ENCODE measurements around the gene CACYBP. TPM values are rescaled to one million over a fixed set of nuclear protein-coding genes. Genes with fewer than 3 reads are reported as not detected.

CACYBP gene
- total and polyA plus RNA-seq, 2 of the 8 experiments (the other 6 are each of a cell fraction or from before 2014, with no cell fraction given), result 28.3 to 247 TPM

GRCh38 chr1:175036476-175036875 is 36.7 kb downstream of the CACYBP start:
- CTCF ChIA-PET (ENCODE audit: partially characterized antibody), result interaction anchor here (0.7 to 1.9 kb wide), 7 partner anchors 8 to 118 kb away, joined by 3 to 9 read pairs (median 3); no protein-coding TSS in a partner anchor
- H3K9me3 ChIP-seq (ENCODE audit: insufficient read depth in 2 of 2, low read depth in 1 of 2, low read length in 1 of 2), result no peaks in the 10 kb centered on the region
- TF ChIP-seq CTCF (IDR thresholded peaks at IDR 0.05; ENCODE audit: control extremely low read depth in 1 of 3, insufficient read depth in 1 of 3, low read depth in 1 of 3, low read length in 3 of 3) (no peak), HDAC2 (IDR thresholded peaks at IDR 0.05; ENCODE audit: borderline replicate concordance in 1 of 2, low read depth in 2 of 2, low read length in 2 of 2) (0 out of 4 replicates have a peak, but pooled peaks of 1 of the 2 experiments have one; percentile 16)

More at GRCh38 chr1:175036476-175036875, 36.7 kb downstream of the CACYBP start:
- no peak overlapping the region for H4K8ac ChIP-seq (ENCODE audit: extremely low read depth, insufficient read depth, low read length)
- POLR2A ChIA-PET (ENCODE audit: partially characterized antibody), result no interaction called here
- no peak for DNase-seq (ENCODE audit: low read depth in 1 of 2, low spot score in 2 of 2)
- H3K4ac ChIP-seq (replicated peaks; ENCODE audit: insufficient read length, low read depth, low read length), result no peak overlapping the region
- no peak overlapping the region for H4K5ac ChIP-seq (ENCODE audit: insufficient read length, low read depth, low read length)
- H4K20me1 ChIP-seq (replicated peaks in 1 of 2; ENCODE audit: control insufficient read depth in 1 of 2, insufficient read depth in 2 of 2, low read length in 2 of 2), result no peaks in the 10 kb centered on the region
- H3K79me2 ChIP-seq (ENCODE audit: control insufficient read depth in 1 of 2, insufficient read depth in 2 of 2, low read length in 2 of 2), result no peaks in the 10 kb centered on the region
- no peak overlapping the region for H3K9ac ChIP-seq (replicated peaks in 1 of 4; ENCODE audit: extremely low read depth in 1 of 4, low read depth in 3 of 4, low read length in 3 of 4)
- H3K56ac ChIP-seq (replicated peaks; ENCODE audit: insufficient read length, low read depth, low read length), result no peak overlapping the region
- no peak overlapping the region for H3K4me3 ChIP-seq (ENCODE audit: extremely low read depth in 1 of 4, insufficient read depth in 2 of 4, low read depth in 3 of 4, low read length in 4 of 4)
- H3K27me3 ChIP-seq (replicated peaks in 1 of 4; ENCODE audit: control insufficient read depth in 3 of 4, extremely low read depth in 1 of 4, insufficient read depth in 3 of 4, low read length in 3 of 4), result no peaks in the 10 kb centered on the region; a peak in 1 of 7 replicates
- H3K14ac ChIP-seq (ENCODE audit: insufficient read length), result no peak overlapping the region
- no peak overlapping the region for H2BK120ac ChIP-seq (replicated peaks; ENCODE audit: low read depth, low read length)
- no peaks in the 10 kb centered on the region for H3K23me2 ChIP-seq (ENCODE audit: low read depth, low read length)
- no peaks in the 10 kb centered on the region for H3K36me3 ChIP-seq (ENCODE audit: control insufficient read depth in 2 of 4, insufficient read depth in 4 of 4, low read length in 3 of 4)
- no peak for FAIRE-seq
- no peak overlapping the region for H3K18ac ChIP-seq (ENCODE audit: extremely low read depth, low read length)
- WGBS, 2 experiments (ENCODE audit: extremely low coverage in 1 of 2, insufficient coverage in 1 of 2, insufficient read length in 1 of 2, insufficient replicate concordance in 2 of 2, low coverage in 1 of 2, low lambda C conversion rate in 2 of 2, missing lambda C conversion rate in 1 of 2), result 67% methylated on average over 3 of the region's 3 CpGs; no CpG with 5 or more reads in 1 of the 2 experiments
- H2AK5ac ChIP-seq (ENCODE audit: low read depth, low read length), result no peak overlapping the region
- H2BK5ac ChIP-seq (ENCODE audit: low read depth, low read length), result no peak overlapping the region
- H3K4me1 ChIP-seq (replicated peaks in 1 of 4; ENCODE audit: control insufficient read depth in 3 of 4, insufficient read depth in 4 of 4, low read length in 3 of 4), result peaks cover 0 to 6% (median 2%) of the 10 kb centered on the region in 4 experiments; a peak in 3 of 7 replicates
- H2BK12ac ChIP-seq (ENCODE audit: low read depth, low read length), result no peak overlapping the region
- H3K4me2 ChIP-seq (ENCODE audit: insufficient read depth in 1 of 2, low read depth in 2 of 2, low read length in 2 of 2), result peak overlapping the region in 1 of 2 experiments; percentile 16; a peak in 2 of 4 replicates
- no peak overlapping the region for H3K27ac ChIP-seq (ENCODE audit: low read depth, low read length)
- no peak overlapping the region for H3K23ac ChIP-seq (ENCODE audit: insufficient read length)
- no peak overlapping the region for H2AFZ ChIP-seq (ENCODE audit: low read length)
- no peak overlapping the region for H2BK15ac ChIP-seq (ENCODE audit: low read length)
- H3K79me1 ChIP-seq (ENCODE audit: low read depth, low read length), result no peaks in the 10 kb centered on the region
- no peak overlapping the region for H4K91ac ChIP-seq (replicated peaks; ENCODE audit: insufficient read length, low read length)
- no peak overlapping the region for H2BK20ac ChIP-seq (ENCODE audit: low read length)
